Activated T-cell treated with anti-CD3 and anti-CD28 coated beads for 1 hour (primary cell): ENCODE measurements around the gene EIF4E2.

Experiments used
- DNase-seq: peaks from one replicate; pipeline ENCODE4 v3.0.0-alpha.2; 2020; ENCODE audit warnings: low read depth

EIF4E2 gene

DNA sequence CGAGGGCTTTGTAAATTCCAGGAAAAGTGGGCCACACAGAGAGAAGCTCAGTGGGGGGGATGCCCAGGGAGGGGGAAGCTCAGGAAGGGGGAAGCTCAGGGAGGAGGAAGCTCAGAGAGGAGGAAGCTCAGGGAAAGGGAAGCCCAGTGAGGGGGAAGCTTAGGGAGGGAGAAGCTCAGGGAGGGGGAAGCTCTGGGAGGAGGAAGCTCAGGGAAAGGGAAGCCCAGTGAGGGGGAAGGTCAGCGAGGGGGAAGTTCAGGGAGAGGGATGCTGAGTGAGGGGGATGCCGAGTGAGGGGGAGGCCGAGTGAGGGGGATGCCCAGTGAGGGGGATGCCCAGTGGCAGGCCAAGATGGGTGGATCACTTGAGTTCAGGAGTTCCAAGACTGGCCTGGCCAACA is 11.8 kb upstream of the EIF4E2 start:
- DNase-seq, result no peak

DNA sequence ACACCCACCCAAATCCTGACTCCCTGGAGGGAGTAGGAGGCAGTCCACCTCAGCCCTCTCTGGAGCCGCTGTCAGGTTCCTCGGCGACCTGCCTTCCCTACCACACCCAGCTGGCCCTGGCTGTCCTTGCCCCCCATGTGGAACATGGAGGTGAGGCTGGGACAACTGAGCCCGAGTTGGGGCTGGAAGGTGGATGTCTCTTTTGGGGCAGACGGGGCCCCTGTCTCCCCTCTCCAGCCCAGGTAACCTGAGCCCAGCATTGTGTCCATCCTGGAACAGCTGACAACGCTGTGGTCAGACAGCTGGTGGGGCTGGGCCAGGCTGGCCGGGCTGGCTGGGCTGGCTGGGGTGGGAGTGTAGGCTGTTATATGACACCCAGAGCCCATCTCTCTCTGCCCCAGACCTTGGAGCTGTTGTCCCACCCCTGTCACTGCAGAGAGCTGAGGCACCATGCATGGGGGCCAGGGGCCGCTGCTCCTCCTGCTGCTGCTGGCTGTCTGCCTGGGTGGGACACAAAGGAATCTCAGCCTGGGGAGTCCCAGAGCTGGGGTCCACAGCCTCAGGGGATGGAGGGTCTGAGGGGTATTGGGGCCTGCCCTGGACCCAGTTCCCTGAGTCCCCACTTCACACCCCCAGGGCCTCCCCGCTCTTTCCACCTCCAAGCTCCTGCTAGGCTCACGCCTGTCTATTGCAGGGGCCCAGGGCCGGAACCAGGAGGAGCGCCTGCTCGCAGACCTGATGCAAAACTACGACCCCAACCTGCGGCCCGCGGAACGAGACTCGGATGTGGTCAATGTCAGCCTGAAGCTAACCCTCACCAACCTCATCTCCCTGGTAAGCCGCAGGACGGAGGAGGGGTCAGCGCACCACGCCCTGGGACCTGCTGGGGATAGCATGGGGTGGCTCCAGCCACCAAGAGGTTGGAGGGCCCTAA is 10.9 kb upstream of the EIF4E2 start, which contains the start of gene CHRNG:
TSS of gene CHRNG (plus strand) at position 395 of the 934 bp plus-strand sequence. CDS start at position 451, 56 bp downstream.
- DNase-seq, result no peak

GRCh38 chr2:232540441-232541041 is 9.9 kb upstream of the EIF4E2 start:
- no peak for DNase-seq

DNA sequence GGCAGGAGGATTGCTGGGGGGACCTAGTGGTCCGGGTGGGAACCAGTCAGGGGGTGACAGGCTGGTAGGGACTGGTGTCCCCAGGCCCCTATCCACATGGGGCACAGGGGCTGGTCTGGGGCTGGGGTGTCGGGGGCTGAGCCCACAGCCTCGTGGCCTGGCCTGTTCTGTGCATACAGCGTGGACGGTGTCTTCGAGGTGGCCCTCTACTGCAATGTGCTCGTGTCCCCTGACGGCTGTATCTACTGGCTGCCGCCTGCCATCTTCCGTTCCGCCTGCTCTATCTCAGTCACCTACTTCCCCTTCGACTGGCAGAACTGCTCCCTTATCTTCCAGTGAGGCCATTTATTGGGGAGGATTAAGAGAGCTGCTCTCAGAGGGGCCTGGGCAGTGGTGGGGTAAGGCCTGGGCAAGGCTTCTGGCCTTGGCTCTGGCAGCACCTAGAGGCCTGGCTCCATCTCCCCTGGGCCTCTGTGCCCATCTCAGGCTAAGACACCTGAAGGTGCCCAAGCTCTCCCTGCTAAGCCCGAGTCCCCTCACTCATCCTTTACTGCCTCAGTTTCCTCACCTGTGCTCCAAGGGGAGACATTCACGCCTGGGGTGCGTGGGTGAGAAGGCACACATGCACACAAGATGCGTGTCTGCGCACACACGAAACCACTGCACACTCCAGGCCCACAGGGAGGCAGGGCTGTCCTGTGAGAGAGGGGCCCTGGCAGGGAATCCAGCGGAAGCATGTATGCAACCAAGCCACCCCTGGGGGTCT is 9.1 kb upstream of the EIF4E2 start:
- DNase-seq, result no peak

DNA sequence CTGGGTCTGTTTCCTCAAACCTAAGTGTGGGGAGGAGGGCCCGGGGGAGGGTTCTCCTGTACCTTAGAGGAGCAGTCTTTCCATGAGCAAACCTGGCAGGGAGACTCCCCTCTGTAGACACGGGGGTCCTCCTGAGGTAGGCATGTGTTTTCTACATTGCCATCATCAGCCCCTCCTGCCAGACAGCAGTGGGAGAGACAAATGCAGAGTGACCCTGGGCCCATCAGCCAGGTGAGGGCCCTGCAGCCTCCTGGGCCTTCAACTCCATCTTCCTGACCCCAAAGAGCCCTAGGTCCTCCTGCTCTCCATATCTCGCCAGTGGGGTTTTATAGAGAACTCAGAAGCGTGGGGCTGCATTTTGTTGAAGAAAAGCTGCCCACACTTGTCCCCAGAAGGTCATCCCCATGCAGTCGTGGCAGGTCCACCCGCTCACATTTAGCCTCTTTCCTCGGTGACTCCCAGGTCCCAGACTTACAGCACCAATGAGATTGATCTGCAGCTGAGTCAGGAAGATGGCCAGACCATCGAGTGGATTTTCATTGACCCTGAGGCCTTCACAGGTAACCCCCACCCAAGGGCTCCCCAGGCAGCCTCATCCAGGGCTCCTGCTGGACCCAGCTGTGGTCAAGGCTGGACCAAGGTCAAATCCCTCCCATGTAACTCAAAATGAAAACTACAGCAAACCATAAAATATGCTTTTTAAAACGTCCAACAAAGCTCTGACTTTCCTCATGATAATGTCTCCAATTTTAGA is 8.4 kb upstream of the EIF4E2 start:
- DNase-seq, result no peak

- DNase-seq, result no peak
Observed at GRCh38 chr2:232542715-232543467, 7.6 kb upstream of the EIF4E2 start.

DNA sequence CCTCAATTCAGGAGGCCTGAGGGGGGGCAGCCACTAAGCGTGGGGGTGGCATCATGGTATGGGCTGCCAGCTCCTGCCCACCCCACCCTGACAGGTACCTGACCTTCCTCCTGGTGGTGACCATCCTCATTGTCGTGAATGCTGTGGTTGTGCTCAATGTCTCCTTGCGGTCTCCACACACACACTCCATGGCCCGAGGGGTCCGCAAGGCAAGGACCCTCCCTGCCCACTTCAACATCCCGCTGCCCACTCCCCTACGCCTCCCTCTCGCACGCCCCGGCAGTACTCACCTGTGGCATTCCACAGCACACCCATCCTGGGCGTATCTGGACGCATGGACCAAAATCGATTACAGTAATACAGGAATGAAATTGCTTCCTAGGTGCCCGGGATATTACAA is 7.0 kb upstream of the EIF4E2 start:
- no peak for DNase-seq

GRCh38 chr2:232543928-232544631 is 6.4 kb upstream of the EIF4E2 start:
- DNase-seq, result no peak

GRCh38 chr2:232544674-232545073 is 5.8 kb upstream of the EIF4E2 start:
- DNase-seq, result no peak

GRCh38 chr2:232545511-232546375 is 4.7 kb upstream of the EIF4E2 start:
- no peak for DNase-seq

DNA sequence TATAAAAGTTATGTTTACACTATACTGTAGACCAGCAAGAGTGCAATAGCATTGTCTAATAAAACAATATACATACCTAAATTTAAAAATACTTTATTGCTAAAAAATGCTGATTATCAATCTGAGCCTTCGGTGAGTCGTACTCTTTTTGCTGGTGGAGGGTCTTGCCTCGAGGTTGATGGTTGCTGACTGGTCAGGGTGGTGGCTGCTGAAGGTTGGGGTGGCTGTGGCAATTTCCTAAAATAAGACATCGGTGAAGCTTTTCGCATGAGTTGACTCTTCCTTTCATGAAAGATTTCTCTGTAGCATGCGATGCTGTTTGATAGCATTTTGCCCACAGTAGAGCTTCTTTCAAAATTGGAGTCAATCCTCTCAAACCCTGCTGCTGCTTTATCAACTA is 2.5 kb upstream of the EIF4E2 start:
- no peak for DNase-seq

GRCh38 chr2:232549655-232550353 is 685 bp upstream of the EIF4E2 start:
- no peak for DNase-seq

GRCh38 chr2:232551250-232551638 is 755 bp downstream of the EIF4E2 start:
- no peak for DNase-seq

- DNase-seq, result no peak
Observed at GRCh38 chr2:232551776-232552175, 1.3 kb downstream of the EIF4E2 start.

DNA sequence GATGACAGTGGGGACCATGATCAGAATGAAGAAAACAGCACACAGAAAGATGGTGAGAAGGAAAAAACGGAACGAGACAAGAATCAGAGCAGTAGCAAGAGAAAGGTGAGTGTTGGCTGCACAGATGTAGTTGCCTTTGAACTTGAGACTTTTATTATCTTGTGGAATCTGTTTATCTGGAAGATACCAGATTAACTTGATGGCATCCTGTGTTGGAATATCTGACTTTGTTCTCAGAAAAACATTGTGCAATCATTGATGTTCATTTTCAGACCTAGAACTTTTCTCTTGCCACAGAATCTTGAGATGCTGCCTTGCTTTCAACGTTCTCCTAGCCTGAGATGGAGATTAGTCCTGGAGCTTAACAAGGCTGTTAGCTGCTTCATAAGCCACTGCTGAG is 5.9 kb downstream of the EIF4E2 start:
- DNase-seq, result no peak

- no peak for DNase-seq
Observed at GRCh38 chr2:232562515-232563151, 12.1 kb downstream of the EIF4E2 start.

- DNase-seq, result no peak
Observed at GRCh38 chr2:232563580-232563979, 13.1 kb downstream of the EIF4E2 start.

DNA sequence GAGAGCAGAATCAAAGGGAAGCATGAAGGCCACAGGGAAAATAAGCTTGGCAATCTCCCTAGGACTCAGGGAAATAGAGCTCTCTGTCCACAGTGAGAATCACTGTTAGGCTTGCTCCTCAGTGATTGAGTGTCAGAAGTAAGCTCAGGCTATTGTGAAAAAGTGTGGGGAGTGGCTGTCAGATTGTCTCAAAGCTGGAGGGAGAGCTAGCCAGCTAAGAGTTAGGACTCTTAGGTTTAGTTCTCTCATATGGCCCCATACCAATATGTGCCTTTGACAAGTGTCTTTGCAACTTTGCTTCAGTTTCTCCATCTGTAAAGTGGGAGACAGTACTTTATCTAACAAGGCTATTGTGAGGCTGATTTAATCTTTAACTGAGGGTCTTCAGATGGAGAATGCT is 17.2 kb downstream of the EIF4E2 start:
- DNase-seq, result no peak
